Keratinocyte (primary cell): ENCODE results near the gene FFAR2. TPM values are rescaled to one million over a fixed set of nuclear protein-coding genes. Genes with fewer than 3 reads are reported as not detected.
"Not testable (repeated sequence)": the region's sequence is repeated elsewhere in the genome, so short reads cannot be mapped to it uniquely, and the experiment has no call there.

Source experiments
- DNase-seq: peaks from one replicate; pipeline ENCODE4 v3.0.0-alpha.2; 2011; ENCODE audit warnings: low read depth, missing footprints, low spot score
- FAIRE-seq: peaks from 2 replicates; lab custom pipeline; 2011; peaks lifted over from hg19 to GRCh38; lab: Jason Lieb, UNC
- H2AFZ ChIP-seq: 2 replicates; pipeline ENCODE4 v1.6.0; 2012; ENCODE audit warnings: low read length, control low read depth, inconsistent platforms; ENCODE audit not compliant: control insufficient read depth
- H3K27ac ChIP-seq: 2 replicates; pipeline ENCODE4 v1.5.1; 2011; ENCODE audit warnings: low read length; ENCODE audit not compliant: control insufficient read depth, insufficient read depth
- H3K27me3 ChIP-seq: 3 replicates; pipeline ENCODE4 v1.6.0; 2011; ENCODE audit warnings: low read length; ENCODE audit not compliant: control insufficient read depth, insufficient read depth; ENCODE audit errors: extremely low read depth
- H3K36me3 ChIP-seq, 2 experiments: 2 replicates in 1 of 2; 3 replicates in 1 of 2; pipeline ENCODE4 v1.5.1; 2011; ENCODE audit warnings: low read length in 2 of 2, mild to moderate bottlenecking in 1 of 2; ENCODE audit not compliant: control insufficient read depth in 2 of 2, insufficient read depth in 2 of 2; ENCODE audit errors: extremely low read depth in 1 of 2
- H3K4me1 ChIP-seq: 3 replicates; pipeline ENCODE4 v1.5.1; 2011; ENCODE audit warnings: low read length; ENCODE audit not compliant: control insufficient read depth, insufficient read depth; ENCODE audit errors: extremely low read depth
- H3K4me2 ChIP-seq: 3 replicates; pipeline ENCODE4 v1.6.0; 2011; ENCODE audit warnings: low read depth, low read length; ENCODE audit not compliant: control insufficient read depth, insufficient read depth; ENCODE audit errors: extremely low read depth
- H3K4me3 ChIP-seq, 3 experiments: fragments of 200-600 bp in 1 of 3; sonication (generic) in 1 of 3; 2 replicates in 2 of 3; 3 replicates in 1 of 3; pipeline ENCODE4 v1.5.1; 2011 to 2016; ENCODE audit warnings: low read length in 3 of 3, mild to moderate bottlenecking in 3 of 3, control low read depth in 2 of 3, inconsistent platforms in 1 of 3, low read depth in 1 of 3, mixed read lengths in 1 of 3, mixed run types in 1 of 3, moderate library complexity in 1 of 3; ENCODE audit not compliant: control insufficient read depth in 2 of 3, insufficient read depth in 2 of 3; ENCODE audit errors: extremely low read depth in 1 of 3
- H3K79me2 ChIP-seq: 2 replicates; pipeline ENCODE4 v1.6.0; 2012; ENCODE audit warnings: low read length; ENCODE audit not compliant: control insufficient read depth, insufficient read depth
- H3K9ac ChIP-seq: 3 replicates; pipeline ENCODE4 v1.6.0; 2011; ENCODE audit warnings: low read length; ENCODE audit not compliant: control insufficient read depth, insufficient read depth; ENCODE audit errors: extremely low read depth
- H3K9me1 ChIP-seq: 3 replicates; pipeline ENCODE4 v1.6.0; 2011; ENCODE audit warnings: low read length; ENCODE audit not compliant: control insufficient read depth, insufficient read depth; ENCODE audit errors: extremely low read depth
- H3K9me3 ChIP-seq: 2 replicates; pipeline ENCODE4 v1.5.1; 2012; ENCODE audit warnings: low read depth, low read length; ENCODE audit not compliant: control insufficient read depth
- H4K20me1 ChIP-seq: 3 replicates; pipeline ENCODE4 v1.6.0; 2011; ENCODE audit warnings: low read length; ENCODE audit not compliant: control insufficient read depth, insufficient read depth; ENCODE audit errors: extremely low read depth
- CTCF ChIP-seq, 3 experiments: IDR thresholded peaks in 1 of 3; conservative IDR thresholded peaks in 1 of 3; optimal IDR thresholded peaks in 1 of 3; 2 replicates in 2 of 3; 3 replicates in 1 of 3; pipeline versions ENCODE3 to v1.5.1; 2011; ENCODE audit warnings: low read length in 3 of 3, mild to moderate bottlenecking in 3 of 3, moderate library complexity in 2 of 3, control low read depth in 1 of 3, inconsistent platforms in 1 of 3; ENCODE audit not compliant: insufficient read depth in 2 of 3; ENCODE audit errors: extremely low read depth in 1 of 3
- EZH2 ChIP-seq: IDR thresholded peaks from one replicate; pipeline ENCODE4 v1.6.1; 2012; ENCODE audit warnings: inconsistent platforms, mild to moderate bottlenecking, low read length, moderate library complexity
- dilution Hi-C: fragments of 300-500 bp; cut with MboI; formaldehyde crosslinking; loops from one replicate; pipeline ENCODE4 v1.7.0; 2020; ENCODE audit warnings: low sequenced_read_pairs; ENCODE audit not compliant: extremely low pct_ligation_motif_present
- polyA plus RNA-seq, 5 experiments: library from polyadenylated mRNA; depleted of rRNA in 3 of 5; stranded (reverse) in 3 of 5; stranded (forward) in 1 of 5; unstranded in 1 of 5; fragments of >200 nt; gene quantifications; 1 replicate in 1 of 5; 2 replicates in 3 of 5; 3 replicates in 1 of 5; pipeline versions ENCODE4 v1.2.1 to v1.2.3, GENCODE V29; 2011 to 2012; ENCODE audit warnings: missing spikeins in 2 of 5, low read depth in 1 of 5, low replicate concordance in 1 of 5

The FFAR2 gene
- polyA plus RNA-seq, 1 donor (not counting 4 experiments of a cell fraction or from before 2014, with no cell fraction given) = not detected

GRCh38 chr19:35400773-35401100, 47.3 kb upstream of the FFAR2 start:
- DNase-seq = no peak
- Histone ChIP-seq H3K4me1 (peaks cover 11% of the 10 kb centered on the region), H3K4me2 (no peak overlapping the region), H3K9ac (no peak overlapping the region), H4K20me1 (no peaks in the 10 kb centered on the region), H3K36me3 (no peaks in the 10 kb centered on the region), H3K9me1 (no peaks in the 10 kb centered on the region), H3K27ac (no peak overlapping the region), H3K4me3 (no peak overlapping the region), H3K9me3 (no peaks in the 10 kb centered on the region), H3K27me3 (peaks cover 4% of the 10 kb centered on the region), H3K79me2 (no peaks in the 10 kb centered on the region), H2AFZ (no peak overlapping the region)
- dilution Hi-C loops = no loop called here
- no peak for FAIRE-seq
- no peak for TF ChIP-seq CTCF (optimal IDR thresholded peaks at IDR 0.05 in 1 of 3, IDR thresholded peaks at IDR 0.05 in 1 of 3, conservative IDR thresholded peaks at IDR 0.05 in 1 of 3; ENCODE audit: extremely low read depth in 1 of 3, insufficient read depth in 2 of 3, low read length in 3 of 3)
- TF ChIP-seq EZH2 = no peak

- H3K4me3 ChIP-seq, H3K9me3 ChIP-seq, H3K9ac ChIP-seq, H3K4me2 ChIP-seq, dilution Hi-C loops, H4K20me1 ChIP-seq, DNase-seq, H3K27ac ChIP-seq, FAIRE-seq, H3K79me2 ChIP-seq, H3K27me3 ChIP-seq, H3K36me3 ChIP-seq, H3K9me1 ChIP-seq, H2AFZ ChIP-seq: not testable (repeated sequence)
- peaks cover 12% of the 10 kb centered on the region for H3K4me1 ChIP-seq
Measured at GRCh38 chr19:35401416-35401815, 46.6 kb upstream of the FFAR2 start.

DNA sequence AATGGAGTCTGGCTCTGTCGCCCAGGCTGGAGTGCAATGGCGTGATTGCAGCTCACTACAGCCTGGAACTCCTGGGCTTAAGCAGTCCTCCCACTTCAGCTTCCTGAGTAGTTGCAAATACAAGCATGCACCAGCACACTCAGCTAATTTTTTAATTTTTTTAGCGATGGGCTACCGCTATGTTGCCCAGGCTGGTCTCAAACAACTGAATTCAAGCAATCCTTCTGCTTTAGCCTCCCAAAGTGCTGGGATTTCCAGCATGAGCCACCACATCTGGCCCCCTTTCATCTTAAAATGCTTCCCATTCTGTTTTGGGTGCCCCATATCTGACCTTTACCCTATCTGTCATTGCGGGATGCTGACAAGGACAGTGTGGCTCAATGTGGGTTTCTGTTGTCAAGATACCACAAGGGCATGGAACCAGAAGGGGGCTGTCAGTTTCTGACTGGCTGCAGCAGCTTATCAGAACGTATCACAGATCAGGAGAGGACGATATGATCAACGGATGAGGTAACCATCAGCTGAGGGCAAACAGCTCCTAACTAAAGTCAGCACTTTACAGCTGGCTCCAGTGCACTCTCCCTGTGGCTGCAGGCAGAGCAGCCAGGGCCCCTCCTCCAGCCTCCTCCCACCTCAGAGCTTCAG, 44.8 kb upstream of the FFAR2 start:
- Histone ChIP-seq H3K27ac (no peak overlapping the region), H3K9me1 (no peaks in the 10 kb centered on the region), H3K27me3 (no peaks in the 10 kb centered on the region), H3K79me2 (no peaks in the 10 kb centered on the region), H2AFZ (no peak overlapping the region), H3K36me3 (no peaks in the 10 kb centered on the region), H3K9ac (no peak overlapping the region), H3K4me2 (no peak overlapping the region), H3K4me1 (peaks cover 12% of the 10 kb centered on the region), H4K20me1 (no peaks in the 10 kb centered on the region), H3K9me3 (no peaks in the 10 kb centered on the region), H3K4me3 (no peak overlapping the region)
- TF ChIP-seq CTCF (optimal IDR thresholded peaks at IDR 0.05 in 1 of 3, IDR thresholded peaks at IDR 0.05 in 1 of 3, conservative IDR thresholded peaks at IDR 0.05 in 1 of 3; ENCODE audit: extremely low read depth in 1 of 3, insufficient read depth in 2 of 3, low read length in 3 of 3) (no peak), EZH2 (no peak)
- no peak for FAIRE-seq
- dilution Hi-C loops = no loop called here
- DNase-seq = no peak
